Endothelial cell of umbilical vein (primary cell): ENCODE data around the gene TMEM237.

Experiments
- EZH2 ChIP-seq: IDR thresholded peaks from 2 replicates; pipeline ENCODE4 v1.6.1; 2012; ENCODE audit warnings: borderline replicate concordance, low read depth, mild to moderate bottlenecking, moderate library complexity, low read length, inconsistent platforms; ENCODE audit not compliant: severe bottlenecking
- MYC ChIP-seq: IDR thresholded peaks from one replicate; pipeline ENCODE4 v1.6.1; 2011; ENCODE audit warnings: mild to moderate bottlenecking, low read depth, low read length
- POLR2A ChIP-seq: IDR thresholded peaks from 2 replicates; pipeline ENCODE4 v1.6.1; 2012; ENCODE audit warnings: low read depth, mild to moderate bottlenecking, control low read depth, low read length
- POLR2AphosphoS5 ChIP-seq: IDR thresholded peaks from 2 replicates; pipeline ENCODE4 v1.6.1; 2012; ENCODE audit warnings: low read depth, mild to moderate bottlenecking, control low read depth, low read length, moderate library complexity; ENCODE audit not compliant: insufficient read depth
- TF ChIP-seq, protein P1 (sequence below): IDR thresholded peaks from 2 replicates; pipeline ENCODE4 v1.6.1; 2011; ENCODE audit not compliant: insufficient read depth, insufficient read length
- TF ChIP-seq, protein P2 (sequence below), 2 donors: IDR thresholded peaks; 1 replicate in 1 of 2; 2 replicates in 1 of 2; pipeline ENCODE4 v1.5.1; 2011; ENCODE audit warnings: low read length in 2 of 2, mild to moderate bottlenecking in 2 of 2, moderate library complexity in 2 of 2, control low read depth in 1 of 2, inconsistent platforms in 1 of 2, low read depth in 1 of 2; ENCODE audit not compliant: insufficient read depth in 1 of 2; ENCODE audit errors: extremely low read depth in 1 of 2

DNA sequence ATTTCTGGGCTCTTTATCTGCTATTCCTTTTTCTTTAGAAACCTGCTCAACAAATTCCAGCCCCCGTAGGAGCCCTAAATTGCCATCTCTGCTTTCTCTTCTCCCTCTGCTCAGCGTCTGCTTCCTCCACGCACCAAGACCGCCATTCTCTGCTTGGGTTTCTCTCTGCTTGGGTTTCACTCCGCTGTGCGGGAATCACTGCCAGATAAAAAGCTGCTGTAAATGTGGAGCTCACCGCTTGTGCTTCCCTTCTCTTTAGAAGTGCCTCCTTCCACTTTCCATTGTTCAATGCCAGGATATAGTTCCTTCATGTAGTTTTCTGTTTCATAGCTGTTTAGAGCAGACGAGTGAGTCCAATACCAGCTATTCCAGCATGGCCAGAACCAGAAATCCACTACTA is 45.9 kb downstream of the TMEM237 start:
- TF ChIP-seq POLR2AphosphoS5 (no peak), EZH2 (no peak), POLR2A (no peak), MYC (no peak)
- TF ChIP-seq, protein P1, sequence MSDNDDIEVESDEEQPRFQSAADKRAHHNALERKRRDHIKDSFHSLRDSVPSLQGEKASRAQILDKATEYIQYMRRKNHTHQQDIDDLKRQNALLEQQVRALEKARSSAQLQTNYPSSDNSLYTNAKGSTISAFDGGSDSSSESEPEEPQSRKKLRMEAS = no peak
- TF ChIP-seq, protein P2, sequence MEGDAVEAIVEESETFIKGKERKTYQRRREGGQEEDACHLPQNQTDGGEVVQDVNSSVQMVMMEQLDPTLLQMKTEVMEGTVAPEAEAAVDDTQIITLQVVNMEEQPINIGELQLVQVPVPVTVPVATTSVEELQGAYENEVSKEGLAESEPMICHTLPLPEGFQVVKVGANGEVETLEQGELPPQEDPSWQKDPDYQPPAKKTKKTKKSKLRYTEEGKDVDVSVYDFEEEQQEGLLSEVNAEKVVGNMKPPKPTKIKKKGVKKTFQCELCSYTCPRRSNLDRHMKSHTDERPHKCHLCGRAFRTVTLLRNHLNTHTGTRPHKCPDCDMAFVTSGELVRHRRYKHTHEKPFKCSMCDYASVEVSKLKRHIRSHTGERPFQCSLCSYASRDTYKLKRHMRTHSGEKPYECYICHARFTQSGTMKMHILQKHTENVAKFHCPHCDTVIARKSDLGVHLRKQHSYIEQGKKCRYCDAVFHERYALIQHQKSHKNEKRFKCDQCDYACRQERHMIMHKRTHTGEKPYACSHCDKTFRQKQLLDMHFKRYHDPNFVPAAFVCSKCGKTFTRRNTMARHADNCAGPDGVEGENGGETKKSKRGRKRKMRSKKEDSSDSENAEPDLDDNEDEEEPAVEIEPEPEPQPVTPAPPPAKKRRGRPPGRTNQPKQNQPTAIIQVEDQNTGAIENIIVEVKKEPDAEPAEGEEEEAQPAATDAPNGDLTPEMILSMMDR (IDR thresholded peaks at IDR 0.05; ENCODE audit: extremely low read depth in 1 of 2, insufficient read depth in 1 of 2, low read depth in 1 of 2, low read length in 2 of 2) = no peak
